ENCODE data around the gene MMUT.
A peak's percentile ranks its signal among the peaks of the same experiment; 100 is the strongest.
"Not testable (repeated sequence)": the region's sequence is repeated elsewhere in the genome, so short reads cannot be mapped to it uniquely, and the experiment has no call there.

Gene MMUT

GRCh38 chr6:49416195-49416594, 46.9 kb downstream of the MMUT start:
- no peak for DNase-seq (ENCODE audit: low spot score)

DNA sequence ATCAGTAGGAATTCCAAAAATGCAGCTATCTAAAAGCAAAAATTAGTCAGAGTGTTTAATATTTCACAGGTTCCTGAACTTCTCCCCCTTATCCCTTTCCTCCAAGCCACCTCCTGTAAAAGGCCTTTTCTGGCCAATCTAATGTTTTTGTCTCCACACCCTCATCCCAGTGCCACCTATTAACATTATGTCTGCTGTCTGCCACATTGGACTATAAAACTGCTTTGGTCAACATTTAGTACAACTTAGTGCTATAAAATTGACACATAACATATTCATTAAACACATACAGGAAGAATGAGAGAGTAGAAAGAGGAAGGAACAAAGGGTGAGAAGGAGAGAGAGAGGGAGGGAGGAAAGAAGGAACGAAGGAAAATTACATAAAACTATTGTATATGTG, 47.7 kb downstream of the MMUT start:
- DNase-seq (ENCODE audit: low spot score): no peak

- DNase-seq (ENCODE audit: low spot score): no peak
These were observed 52.5 kb downstream of the MMUT start for GRCh38 chr6:49410564-49410963.

- peak; percentile 60 for DNase-seq (ENCODE audit: low spot score)
These were observed 53.0 kb downstream of the MMUT start for GRCh38 chr6:49409951-49410542.

- DNase-seq (ENCODE audit: low spot score): no peak
These were observed 56.6 kb downstream of the MMUT start for GRCh38 chr6:49406250-49406970.

DNA sequence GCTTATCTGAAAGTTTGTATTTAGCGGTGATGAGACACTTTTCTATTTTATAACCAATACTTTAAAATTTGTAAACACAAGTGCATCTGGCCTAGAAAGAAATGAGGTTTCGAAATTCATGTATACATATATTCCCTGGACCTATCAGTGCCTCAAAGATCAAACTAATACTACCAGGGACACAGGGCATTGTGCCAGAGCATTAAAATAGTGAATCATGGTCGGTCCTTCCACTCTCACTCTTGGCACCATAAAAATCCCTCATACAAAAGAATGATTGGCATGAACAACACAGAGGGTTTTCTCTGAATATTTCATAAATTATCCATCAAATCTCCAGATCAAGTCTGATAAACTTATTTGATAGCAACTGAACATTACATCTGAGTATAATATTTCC, 62.0 kb downstream of the MMUT start:
- DNase-seq (ENCODE audit: low spot score): no peak

- not testable (repeated sequence) for DNase-seq (ENCODE audit: low spot score)
These were observed 76.2 kb downstream of the MMUT start for GRCh38 chr6:49386667-49387508.

DNA sequence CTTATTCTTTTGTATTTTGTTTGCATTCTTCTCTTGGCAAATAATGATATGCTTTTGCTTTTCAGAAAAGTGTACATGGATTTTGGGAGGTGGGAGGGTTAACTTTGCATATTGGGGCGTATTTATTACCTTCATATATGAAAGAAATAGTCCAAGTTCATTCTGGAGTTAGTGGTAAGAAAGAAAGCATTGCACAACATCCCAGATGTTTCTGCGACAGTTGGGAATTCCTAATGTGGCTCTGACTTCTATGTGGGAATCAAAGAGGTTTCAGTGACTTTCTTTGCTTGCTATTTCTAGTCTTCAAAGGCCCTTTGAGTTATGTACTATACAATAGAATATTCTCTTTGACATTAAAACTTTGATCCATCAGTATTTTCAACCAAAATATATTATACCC, 78.1 kb downstream of the MMUT start:
- no peak for DNase-seq (ENCODE audit: low spot score)
